NCI-H510A (cell line): ENCODE data around the gene TMSB4X.

Source experiments
- DNase-seq: peaks from one replicate; lab custom pipeline; 2025; lab: John Stamatoyannopoulos, UW

The TMSB4X gene

GRCh38 chrX:13024986-13025385 is 50.1 kb downstream of the TMSB4X start:
- no peak for DNase-seq
